HCT116 (cell line): ENCODE data around the gene PEBP1. TPM values are rescaled to one million over a fixed set of nuclear protein-coding genes. Genes with fewer than 3 reads are reported as not detected.

ENCODE experiments used
- ATAC-seq: fragments of 200-7000 bp; cut with Tn5 transposase; 2 replicates; pipeline ENCODE4 v1.9.1; 2020; ENCODE audit warnings: mild to moderate bottlenecking, moderate library complexity
- BruUV-seq: library from RNA; stranded (reverse); fragments of 400-500 nt; replicated peaks from 2 replicates; lab custom pipeline; 2021; lab: Mats Ljungman, UMichigan
- CTCF ChIA-PET: fragments of 300-600 bp; sonication (Branson Sonifier 250); formaldehyde crosslinking; loops from one replicate; lab custom pipeline; 2021; ENCODE audit warnings: antibody characterized with exemption; lab: Charles Lee
- POLR2A ChIA-PET: fragments of 300-600, 350-600 bp; sonication (Branson Sonifier 250); formaldehyde crosslinking; loops from one replicate; lab custom pipeline; 2021; ENCODE audit warnings: antibody characterized with exemption; lab: Charles Lee
- RAD21 ChIA-PET, 2 experiments: fragments of 300-600 bp; sonication (Branson Sonifier 250); formaldehyde crosslinking; loops; one replicate each; lab custom pipeline; 2023; ENCODE audit warnings: low total read pairs in 2 of 2; ENCODE audit not compliant: uncharacterized antibody in 2 of 2, unreplicated experiment in 2 of 2, low non-redundant PET in 1 of 2; lab: Charles Lee
- DNase-seq: peaks from one replicate; pipeline ENCODE4 v3.0.0-alpha.2; 2010; ENCODE audit warnings: low read depth, low spot score
- H2AFZ ChIP-seq: fragments of 200-600 bp; shearing (Covaris generic), sonication (generic); 2 replicates; pipeline ENCODE4 v1.6.1; 2017; ENCODE audit warnings: low read depth, mixed run types, mixed read lengths, antibody characterized with exemption, low read length; ENCODE audit not compliant: poor library complexity, severe bottlenecking
- H3K27ac ChIP-seq: 2 replicates; pipeline ENCODE4 v1.5.1; 2012; ENCODE audit warnings: low read depth, low read length
- H3K27me3 ChIP-seq: fragments of 200-600 bp; sonication (generic); 2 replicates; pipeline ENCODE4 v1.6.1; 2016; ENCODE audit warnings: mixed run types, low read length, mixed read lengths; ENCODE audit not compliant: insufficient read depth
- H3K36me3 ChIP-seq, 2 experiments: fragments of 200-500 bp in 1 of 2; fragments of 200-600 bp in 1 of 2; sonication (Bioruptor generic) in 1 of 2; sonication (generic) in 1 of 2; 2 replicates each; pipeline versions ENCODE4 v1.5.1 to v1.6.1; 2014 to 2016; ENCODE audit warnings: low read length in 2 of 2, inconsistent platforms in 1 of 2, mixed read lengths in 1 of 2, mixed run types in 1 of 2; ENCODE audit not compliant: insufficient read depth in 2 of 2, control insufficient read depth in 1 of 2
- H3K4me1 ChIP-seq, 2 experiments: fragments of 200-600 bp in 1 of 2; sonication (generic) in 1 of 2; 2 replicates each; pipeline versions ENCODE4 v1.5.1 to v1.6.1; 2012 to 2017; ENCODE audit warnings: low read length in 2 of 2, inconsistent platforms in 1 of 2, mild to moderate bottlenecking in 1 of 2, mixed read lengths in 1 of 2, mixed run types in 1 of 2, moderate library complexity in 1 of 2; ENCODE audit not compliant: insufficient read depth in 2 of 2, control insufficient read depth in 1 of 2
- H3K4me2 ChIP-seq: fragments of 200-600 bp; sonication (generic); 2 replicates; pipeline ENCODE4 v1.6.1; 2017; ENCODE audit warnings: mixed run types, low read length, mixed read lengths
- H3K4me3 ChIP-seq, 2 experiments: fragments of 200-600 bp in 1 of 2; sonication (generic) in 1 of 2; replicated peaks in 1 of 2; 2 replicates each; pipeline ENCODE4 v1.5.1; 2011 to 2016; ENCODE audit warnings: low read length in 2 of 2, control low read depth in 1 of 2, low read depth in 1 of 2, mild to moderate bottlenecking in 1 of 2, mixed read lengths in 1 of 2, mixed run types in 1 of 2
- H3K79me2 ChIP-seq: fragments of 200-600 bp; sonication (generic); 2 replicates; pipeline ENCODE4 v1.6.1; 2017; ENCODE audit warnings: mild to moderate bottlenecking, mixed run types, low read length, moderate library complexity, mixed read lengths; ENCODE audit not compliant: insufficient read depth
- H3K9ac ChIP-seq: fragments of 200-600 bp; sonication (generic); 2 replicates; pipeline ENCODE4 v1.6.1; 2016; ENCODE audit warnings: low read length, mixed read lengths
- H3K9me2 ChIP-seq: fragments of 200-600 bp; sonication (generic), shearing (Covaris generic); 2 replicates; pipeline ENCODE4 v1.6.1; 2017; ENCODE audit warnings: mixed run types, mild to moderate bottlenecking, moderate library complexity; ENCODE audit not compliant: insufficient read depth
- H3K9me3 ChIP-seq, 2 experiments: fragments of 200-500 bp in 1 of 2; fragments of 200-600 bp in 1 of 2; sonication (Bioruptor generic) in 1 of 2; sonication (generic) in 1 of 2; 2 replicates each; pipeline ENCODE4 v1.6.1; 2014 to 2017; ENCODE audit warnings: low read length in 2 of 2, mixed read lengths in 2 of 2, inconsistent platforms in 1 of 2, low read depth in 1 of 2, mild to moderate bottlenecking in 1 of 2, mixed run types in 1 of 2, moderate library complexity in 1 of 2; ENCODE audit not compliant: control insufficient read depth in 1 of 2, insufficient read depth in 1 of 2
- H4K20me1 ChIP-seq: fragments of 200-600 bp; sonication (generic), shearing (Covaris generic); 2 replicates; pipeline ENCODE4 v1.6.1; 2017; ENCODE audit warnings: mixed run types, mild to moderate bottlenecking, moderate library complexity; ENCODE audit not compliant: insufficient read depth
- CBX3 ChIP-seq: IDR thresholded peaks from 2 replicates; pipeline ENCODE4 v1.6.1; 2012; ENCODE audit warnings: low read depth
- CEBPB ChIP-seq: IDR thresholded peaks from 2 replicates; pipeline ENCODE4 v1.6.1; 2012; ENCODE audit warnings: low read depth
- EGR1 ChIP-seq: IDR thresholded peaks from 2 replicates; pipeline ENCODE4 v1.6.1; 2012; ENCODE audit warnings: low read depth
- ELF1 ChIP-seq: IDR thresholded peaks from 2 replicates; pipeline ENCODE4 v1.6.1; 2012; ENCODE audit warnings: low read depth, borderline replicate concordance
- EZH2phosphoT487 ChIP-seq: fragments of 200-600 bp; IDR thresholded peaks from 2 replicates; pipeline ENCODE4 v1.6.1; 2018; ENCODE audit warnings: antibody characterized with exemption, borderline replicate concordance
- FOSL1 ChIP-seq: IDR thresholded peaks from 2 replicates; pipeline ENCODE4 v1.6.1; 2012; ENCODE audit warnings: low read depth
- JUND ChIP-seq: IDR thresholded peaks from 2 replicates; pipeline ENCODE4 v1.6.1; 2012
- POLR2A ChIP-seq: IDR thresholded peaks from 2 replicates; pipeline ENCODE4 v1.7.0; 2011; ENCODE audit warnings: borderline replicate concordance; ENCODE audit not compliant: insufficient read depth, insufficient read length; ENCODE audit errors: extremely low read depth
- POLR2AphosphoS5 ChIP-seq: IDR thresholded peaks from 2 replicates; pipeline ENCODE4 v1.6.1; 2011; ENCODE audit warnings: mild to moderate bottlenecking, low read depth, low read length, moderate library complexity
- RAD21 ChIP-seq: IDR thresholded peaks from 2 replicates; pipeline ENCODE4 v1.6.1; 2012; ENCODE audit warnings: low read depth, mild to moderate bottlenecking
- SIN3A ChIP-seq: IDR thresholded peaks from 2 replicates; pipeline ENCODE4 v1.6.1; 2012; ENCODE audit warnings: low read depth
- SP1 ChIP-seq: IDR thresholded peaks from 2 replicates; pipeline ENCODE4 v1.6.1; 2012; ENCODE audit warnings: low read depth
- SRF ChIP-seq: IDR thresholded peaks from 2 replicates; pipeline ENCODE4 v1.6.1; 2012; ENCODE audit warnings: low read depth
- YY1 ChIP-seq: IDR thresholded peaks from 2 replicates; pipeline ENCODE4 v1.6.1; 2011; ENCODE audit warnings: low read length, low read depth, moderate library complexity, mild to moderate bottlenecking; ENCODE audit not compliant: insufficient replicate concordance; ENCODE audit errors: extremely low read depth
- ZFX ChIP-seq: fragments of 450-650 bp; IDR thresholded peaks from 2 replicates; pipeline ENCODE4 v1.6.1; 2017
- intact Hi-C: fragments of 100-400 bp; cut with micrococcal nuclease; formaldehyde crosslinking; loops from 2 replicates; pipeline ENCODE4 v1.10.0; 2022
- total RNA-seq: library from RNA; stranded (reverse); gene quantifications from one replicate; pipeline ENCODE4 v1.2.1, GENCODE V29; 2021; ENCODE audit not compliant: unreplicated experiment
- TF ChIP-seq, protein P1 (sequence below), 3 experiments: fragments of 200-600 bp in 1 of 3; sonication (generic) in 1 of 3; IDR thresholded peaks in 2 of 3; conservative IDR thresholded peaks in 1 of 3; 2 replicates each; pipeline ENCODE4 v1.5.1; 2012 to 2017; ENCODE audit warnings: low read depth in 2 of 3, low read length in 2 of 3, antibody characterized with exemption in 1 of 3, borderline replicate concordance in 1 of 3, control low read depth in 1 of 3, mild to moderate bottlenecking in 1 of 3, mixed read lengths in 1 of 3, mixed run types in 1 of 3, moderate library complexity in 1 of 3; ENCODE audit not compliant: insufficient read depth in 1 of 3
- TF ChIP-seq, protein P2 (sequence below): IDR thresholded peaks from 2 replicates; pipeline ENCODE4 v1.6.1; 2012

Gene PEBP1
- total RNA-seq, 1 experiment from 2014 or later: 220 TPM

DNA sequence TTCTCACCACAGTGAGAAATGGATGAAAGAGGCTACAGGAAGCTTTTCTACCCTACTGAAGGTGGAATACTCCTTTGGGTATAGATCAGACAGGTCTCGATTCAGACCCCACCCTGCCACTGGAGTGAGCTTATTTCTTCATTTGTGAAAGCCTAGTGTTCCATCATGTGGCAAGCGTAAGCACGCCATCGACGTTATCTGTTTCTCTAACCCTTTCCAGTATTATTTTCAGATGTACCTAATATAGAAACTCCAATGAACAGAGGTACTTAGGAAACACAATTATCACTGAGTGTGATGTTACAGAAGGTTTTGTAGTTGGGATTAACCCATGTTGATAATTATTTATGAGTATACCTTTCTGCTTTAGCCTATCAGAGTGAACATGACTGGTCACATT, 12.4 kb downstream of the PEBP1 start:
- no peak overlapping the region for H3K27ac ChIP-seq
- POLR2A ChIA-PET: no interaction called here
- no peaks in the 10 kb centered on the region for H3K4me1 ChIP-seq
- RAD21 ChIA-PET: no interaction called here
- no peak overlapping the region for H3K9ac ChIP-seq
- peaks cover 1% of the 10 kb centered on the region; the same call in 1 of the 2 replicates for H3K79me2 ChIP-seq
- TF ChIP-seq JUND: no peak
- no peak for TF ChIP-seq EGR1
- no peak for TF ChIP-seq ZFX
- TF ChIP-seq, protein P1, sequence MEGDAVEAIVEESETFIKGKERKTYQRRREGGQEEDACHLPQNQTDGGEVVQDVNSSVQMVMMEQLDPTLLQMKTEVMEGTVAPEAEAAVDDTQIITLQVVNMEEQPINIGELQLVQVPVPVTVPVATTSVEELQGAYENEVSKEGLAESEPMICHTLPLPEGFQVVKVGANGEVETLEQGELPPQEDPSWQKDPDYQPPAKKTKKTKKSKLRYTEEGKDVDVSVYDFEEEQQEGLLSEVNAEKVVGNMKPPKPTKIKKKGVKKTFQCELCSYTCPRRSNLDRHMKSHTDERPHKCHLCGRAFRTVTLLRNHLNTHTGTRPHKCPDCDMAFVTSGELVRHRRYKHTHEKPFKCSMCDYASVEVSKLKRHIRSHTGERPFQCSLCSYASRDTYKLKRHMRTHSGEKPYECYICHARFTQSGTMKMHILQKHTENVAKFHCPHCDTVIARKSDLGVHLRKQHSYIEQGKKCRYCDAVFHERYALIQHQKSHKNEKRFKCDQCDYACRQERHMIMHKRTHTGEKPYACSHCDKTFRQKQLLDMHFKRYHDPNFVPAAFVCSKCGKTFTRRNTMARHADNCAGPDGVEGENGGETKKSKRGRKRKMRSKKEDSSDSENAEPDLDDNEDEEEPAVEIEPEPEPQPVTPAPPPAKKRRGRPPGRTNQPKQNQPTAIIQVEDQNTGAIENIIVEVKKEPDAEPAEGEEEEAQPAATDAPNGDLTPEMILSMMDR (IDR thresholded peaks at IDR 0.05 in 2 of 3, conservative IDR thresholded peaks at IDR 0.05 in 1 of 3; ENCODE audit: borderline replicate concordance in 1 of 3, insufficient read depth in 1 of 3, low read depth in 2 of 3, low read length in 2 of 3): no peak
- TF ChIP-seq POLR2AphosphoS5: no peak
- H3K4me3 ChIP-seq: no peak overlapping the region
- H3K9me3 ChIP-seq: no peaks in the 10 kb centered on the region
- H3K36me3 ChIP-seq: peaks cover 13 to 16% of the 10 kb centered on the region in 2 experiments; a peak in 3 of 4 replicates
- H4K20me1 ChIP-seq: no peaks in the 10 kb centered on the region
- no peak for ATAC-seq
- no TSS peak for BruUV-seq
- DNase-seq: no peak
- no peak overlapping the region for H2AFZ ChIP-seq
- CTCF ChIA-PET: no interaction called here
- H3K27me3 ChIP-seq: no peaks in the 10 kb centered on the region
- H3K4me2 ChIP-seq: no peak overlapping the region
- intact Hi-C loops: no loop called here
- H3K9me2 ChIP-seq: no peaks in the 10 kb centered on the region

DNA sequence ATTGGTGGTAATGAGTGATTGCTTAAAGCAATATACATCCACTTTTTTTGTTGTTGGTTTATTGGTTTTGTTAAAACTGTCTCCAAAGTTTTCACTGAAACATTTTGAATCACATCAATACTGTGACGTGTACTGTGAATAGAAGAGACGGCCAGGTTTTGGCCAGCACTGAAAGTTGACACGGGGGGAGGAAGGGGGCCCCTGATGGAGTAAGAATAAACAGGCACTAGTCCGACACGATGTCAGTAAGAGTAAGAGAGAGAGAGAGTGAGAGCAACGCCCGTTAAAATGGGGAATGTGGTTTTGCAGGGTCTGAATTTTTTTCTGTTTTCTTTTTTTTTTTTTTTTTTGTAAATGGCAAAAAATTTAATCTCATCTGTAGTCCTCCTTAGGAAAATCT, 14.7 kb downstream of the PEBP1 start:
- TF ChIP-seq YY1: no peak
- no peak for TF ChIP-seq SP1
- TF ChIP-seq ELF1: no peak
- TF ChIP-seq FOSL1: no peak
- TF ChIP-seq EZH2phosphoT487: no peak
- no peak for TF ChIP-seq POLR2A
- TF ChIP-seq CEBPB: no peak
- no peak for TF ChIP-seq RAD21
- no peak for TF ChIP-seq ZFX
- TF ChIP-seq SRF: no peak
- TF ChIP-seq SIN3A: no peak
- TF ChIP-seq CBX3: no peak
- TF ChIP-seq, protein P2, sequence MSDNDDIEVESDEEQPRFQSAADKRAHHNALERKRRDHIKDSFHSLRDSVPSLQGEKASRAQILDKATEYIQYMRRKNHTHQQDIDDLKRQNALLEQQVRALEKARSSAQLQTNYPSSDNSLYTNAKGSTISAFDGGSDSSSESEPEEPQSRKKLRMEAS: no peak
- TF ChIP-seq, protein P1 (IDR thresholded peaks at IDR 0.05 in 2 of 3, conservative IDR thresholded peaks at IDR 0.05 in 1 of 3; ENCODE audit: borderline replicate concordance in 1 of 3, insufficient read depth in 1 of 3, low read depth in 2 of 3, low read length in 2 of 3): no peak
- TF ChIP-seq, all 23 proteins: peak for 0
- DNase-seq (no peak), ATAC-seq (no peak)
- CTCF ChIA-PET: no interaction called here
- Histone ChIP-seq H3K4me3 (no peak overlapping the region), H2AFZ (no peak overlapping the region), H3K4me2 (no peak overlapping the region), H3K9ac (no peak overlapping the region), H3K9me3 (no peaks in the 10 kb centered on the region), H3K9me2 (no peaks in the 10 kb centered on the region), H3K27ac (no peak overlapping the region), H3K79me2 (no peaks in the 10 kb centered on the region), H3K27me3 (no peaks in the 10 kb centered on the region), H3K36me3 (peaks cover 5 to 8% of the 10 kb centered on the region in 2 experiments; a peak in 2 of 4 replicates), H4K20me1 (no peaks in the 10 kb centered on the region), H3K4me1 (no peaks in the 10 kb centered on the region)
- RAD21 ChIA-PET: no interaction called here
- BruUV-seq: no TSS peak
- intact Hi-C loops: no loop called here
- POLR2A ChIA-PET: interaction anchor here (0.6 kb wide), 1 partner anchor 206 kb away, joined by 4 read pairs; no protein-coding TSS in a partner anchor
